ENCODE measurements around the gene HIVEP3.
A peak's percentile ranks its signal among the peaks of the same experiment; 100 is the strongest.

The HIVEP3 gene

DNA sequence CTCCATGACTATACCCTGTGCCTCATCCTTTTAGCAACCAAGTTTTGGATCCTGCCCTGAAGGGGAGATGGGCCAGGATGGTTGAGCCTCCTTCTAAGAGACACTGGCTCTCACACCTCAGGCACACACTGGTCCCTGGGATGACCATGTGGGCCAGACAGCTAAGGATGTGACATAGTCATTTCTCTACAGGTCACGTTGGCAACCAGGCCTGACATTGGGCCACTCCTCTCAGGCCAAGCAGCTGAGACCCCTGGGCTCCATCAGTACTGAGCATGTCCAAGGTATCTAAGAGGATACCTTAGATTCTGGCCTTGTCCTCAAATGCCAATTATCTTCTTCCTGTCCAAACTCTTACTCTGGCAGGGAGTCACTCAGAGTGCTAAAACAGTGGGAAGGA, 238.7 kb downstream of the HIVEP3 start:
- TF ChIP-seq, protein P1, sequence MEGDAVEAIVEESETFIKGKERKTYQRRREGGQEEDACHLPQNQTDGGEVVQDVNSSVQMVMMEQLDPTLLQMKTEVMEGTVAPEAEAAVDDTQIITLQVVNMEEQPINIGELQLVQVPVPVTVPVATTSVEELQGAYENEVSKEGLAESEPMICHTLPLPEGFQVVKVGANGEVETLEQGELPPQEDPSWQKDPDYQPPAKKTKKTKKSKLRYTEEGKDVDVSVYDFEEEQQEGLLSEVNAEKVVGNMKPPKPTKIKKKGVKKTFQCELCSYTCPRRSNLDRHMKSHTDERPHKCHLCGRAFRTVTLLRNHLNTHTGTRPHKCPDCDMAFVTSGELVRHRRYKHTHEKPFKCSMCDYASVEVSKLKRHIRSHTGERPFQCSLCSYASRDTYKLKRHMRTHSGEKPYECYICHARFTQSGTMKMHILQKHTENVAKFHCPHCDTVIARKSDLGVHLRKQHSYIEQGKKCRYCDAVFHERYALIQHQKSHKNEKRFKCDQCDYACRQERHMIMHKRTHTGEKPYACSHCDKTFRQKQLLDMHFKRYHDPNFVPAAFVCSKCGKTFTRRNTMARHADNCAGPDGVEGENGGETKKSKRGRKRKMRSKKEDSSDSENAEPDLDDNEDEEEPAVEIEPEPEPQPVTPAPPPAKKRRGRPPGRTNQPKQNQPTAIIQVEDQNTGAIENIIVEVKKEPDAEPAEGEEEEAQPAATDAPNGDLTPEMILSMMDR (IDR thresholded peaks at IDR 0.05; ENCODE audit: insufficient read depth, low read depth, low read length, missing control alignments): no peak
- H3K4me3 ChIP-seq (ENCODE audit: low read length): no peak overlapping the region
- DNase-seq (ENCODE audit: low read depth): no peak

DNA sequence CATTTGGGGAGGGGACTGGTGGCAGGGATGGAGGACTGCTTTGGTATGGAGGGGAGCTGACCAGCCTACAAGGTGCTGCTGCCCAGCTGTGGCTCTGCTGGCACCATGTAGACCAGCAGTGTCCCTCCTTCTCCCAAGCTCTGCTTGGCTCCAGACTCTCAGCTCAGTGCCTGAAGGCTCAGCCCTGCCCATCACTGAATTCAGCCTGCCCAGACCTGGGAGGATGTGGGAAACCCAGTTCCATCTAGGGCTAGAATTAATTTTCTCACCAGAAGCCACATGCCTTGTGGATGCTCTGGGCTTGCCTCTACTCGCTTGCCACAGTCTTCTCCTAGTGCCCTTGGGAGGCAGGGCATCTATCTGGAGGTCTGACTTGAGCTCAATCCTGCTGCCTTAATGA, 239.2 kb downstream of the HIVEP3 start:
- TF ChIP-seq, protein P1 (IDR thresholded peaks at IDR 0.05; ENCODE audit: insufficient read depth, low read depth, low read length, missing control alignments): no peak
- H3K4me3 ChIP-seq (ENCODE audit: low read length): no peak overlapping the region
- peak; percentile 90 for DNase-seq (ENCODE audit: low read depth)

DNA sequence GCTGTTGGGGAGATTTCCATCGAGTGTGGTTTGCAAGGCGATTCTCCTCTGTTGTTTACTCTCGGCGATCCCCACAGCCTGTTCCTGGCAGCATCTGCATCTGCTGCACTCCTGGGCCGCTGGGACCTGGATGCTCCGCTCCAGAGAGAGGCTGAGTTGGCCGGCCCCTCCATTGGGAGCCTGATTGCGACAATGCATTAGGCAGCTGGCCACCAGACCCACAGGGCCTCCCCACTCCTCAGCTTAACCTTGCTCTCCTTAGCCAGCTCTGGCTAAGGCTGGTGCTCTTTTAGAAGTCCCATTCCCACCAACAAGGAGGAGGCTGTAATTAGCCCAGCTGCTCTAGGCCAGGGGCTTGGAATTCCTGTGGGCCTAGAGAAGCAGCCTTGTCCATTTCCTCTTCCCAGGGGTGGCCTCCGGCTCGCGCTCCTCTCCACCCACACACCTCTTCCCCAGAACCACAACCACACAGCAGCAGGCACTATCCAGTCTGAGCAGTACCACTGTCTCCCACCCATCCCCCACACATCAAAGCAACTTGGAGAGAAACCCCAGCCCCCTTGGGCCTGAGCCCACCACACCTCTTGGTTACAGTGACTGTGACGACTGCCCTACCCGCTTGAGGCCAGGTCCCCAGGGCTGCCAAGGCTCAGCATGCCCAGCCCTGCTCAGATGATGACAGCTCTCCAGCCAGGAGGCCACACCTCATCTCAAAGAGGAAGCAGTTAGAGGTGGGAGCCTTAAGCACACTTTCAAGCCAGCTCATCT, 240.4 kb downstream of the HIVEP3 start:
- DNase-seq (ENCODE audit: low read depth): peak; percentile 81
- TF ChIP-seq, protein P1 (IDR thresholded peaks at IDR 0.05; ENCODE audit: insufficient read depth, low read depth, low read length, missing control alignments): no peak
- H3K4me3 ChIP-seq (ENCODE audit: low read length): no peak overlapping the region

DNA sequence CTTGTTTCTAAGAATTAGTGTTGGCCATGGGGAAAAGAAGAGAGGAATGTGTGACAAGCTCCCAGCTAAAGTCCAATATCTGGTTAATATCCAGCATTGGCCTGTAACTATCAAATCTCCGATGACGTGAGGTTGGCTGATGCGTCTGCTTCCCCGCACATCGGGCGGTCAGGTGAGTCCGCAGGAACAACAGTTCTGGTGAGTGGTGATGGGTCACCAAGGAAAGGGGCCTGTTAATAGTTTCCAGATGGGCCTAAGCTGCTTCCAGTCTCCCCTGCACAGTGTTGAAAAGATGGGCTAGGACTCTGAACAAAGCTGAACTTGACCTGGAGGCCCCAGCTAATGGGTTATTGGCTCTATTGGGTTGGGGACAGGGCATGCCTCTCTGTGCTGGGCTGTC, 241.1 kb downstream of the HIVEP3 start:
- no peak overlapping the region for H3K4me3 ChIP-seq (ENCODE audit: low read length)
- TF ChIP-seq, protein P1 (IDR thresholded peaks at IDR 0.05; ENCODE audit: insufficient read depth, low read depth, low read length, missing control alignments): no peak
- no peak for DNase-seq (ENCODE audit: low read depth)

DNA sequence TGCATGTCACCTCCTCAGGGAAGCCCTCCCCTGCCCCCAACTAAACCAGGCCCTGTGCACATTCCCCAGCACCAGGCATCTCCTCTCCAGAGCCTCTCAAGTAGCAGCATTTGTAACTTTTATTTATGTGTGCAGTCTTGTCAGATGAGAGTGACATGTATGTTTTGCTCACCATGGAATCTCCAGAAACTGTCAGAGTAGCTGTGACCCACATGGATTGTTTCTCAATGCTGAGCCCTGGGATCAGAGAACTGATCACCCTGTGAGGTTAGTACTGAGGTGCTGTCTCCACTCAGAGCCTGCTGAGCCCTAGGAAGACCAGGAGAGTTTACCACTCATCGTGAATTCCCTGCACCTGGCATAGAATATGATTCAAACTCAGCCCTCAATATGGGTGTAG, 243.3 kb downstream of the HIVEP3 start:
- DNase-seq (ENCODE audit: low read depth): no peak

DNA sequence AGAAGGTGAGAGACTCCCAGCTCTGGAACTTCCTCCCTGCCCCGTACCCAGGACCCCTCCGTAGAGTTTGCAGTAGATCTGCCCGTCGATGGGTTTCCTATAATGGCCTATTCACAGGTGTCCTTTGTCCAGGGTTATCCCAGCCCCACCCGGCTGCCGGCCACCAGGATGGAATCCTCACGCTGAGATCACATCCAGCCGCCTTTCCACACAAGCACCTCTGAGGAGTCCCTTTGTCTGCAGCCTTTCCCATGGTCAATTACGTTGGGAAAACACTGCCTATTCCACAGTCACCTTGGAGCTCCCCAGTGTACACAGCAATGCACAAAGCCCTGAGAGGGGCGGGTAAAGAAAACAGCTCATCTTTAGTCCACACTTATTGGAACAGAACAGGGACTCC, 244.2 kb downstream of the HIVEP3 start:
- TF ChIP-seq, protein P1 (IDR thresholded peaks at IDR 0.05; ENCODE audit: insufficient read depth, low read depth, low read length, missing control alignments): no peak
- H3K4me3 ChIP-seq (ENCODE audit: low read length): no peak overlapping the region
- no peak for DNase-seq (ENCODE audit: low read depth)

More for the DNA sequence above, 243.3 kb downstream of the HIVEP3 start:
- TF ChIP-seq, protein P1 (IDR thresholded peaks at IDR 0.05; ENCODE audit: insufficient read depth, low read depth, low read length, missing control alignments): no peak
- no peak overlapping the region for H3K4me3 ChIP-seq (ENCODE audit: low read length)

DNA sequence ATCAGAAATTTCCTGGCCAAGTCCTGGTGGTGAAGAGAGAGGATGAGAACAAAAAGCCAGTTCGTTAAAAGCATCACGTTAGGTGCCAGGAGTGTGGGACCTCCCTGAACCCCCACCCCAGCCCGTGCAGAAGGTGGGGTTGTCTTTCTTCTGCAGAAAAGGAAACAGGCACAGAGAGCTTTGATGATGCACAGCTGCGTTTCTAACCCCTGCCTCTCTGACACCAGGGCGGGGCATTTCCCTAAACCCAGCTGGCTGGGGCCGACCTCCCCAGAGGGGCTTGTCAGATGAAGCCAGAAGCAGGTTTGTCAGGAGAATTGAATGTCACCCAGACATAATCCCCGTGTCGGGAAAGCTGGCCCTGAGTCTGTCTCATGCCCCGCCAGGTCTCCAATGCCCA, 244.9 kb downstream of the HIVEP3 start:
- H3K4me3 ChIP-seq (ENCODE audit: low read length): no peak overlapping the region
- TF ChIP-seq, protein P1 (IDR thresholded peaks at IDR 0.05; ENCODE audit: insufficient read depth, low read depth, low read length, missing control alignments): no peak
- no peak for DNase-seq (ENCODE audit: low read depth)

Measured in epithelial cell of esophagus (primary cell).